ENCODE results near the gene TTC34.

DNA sequence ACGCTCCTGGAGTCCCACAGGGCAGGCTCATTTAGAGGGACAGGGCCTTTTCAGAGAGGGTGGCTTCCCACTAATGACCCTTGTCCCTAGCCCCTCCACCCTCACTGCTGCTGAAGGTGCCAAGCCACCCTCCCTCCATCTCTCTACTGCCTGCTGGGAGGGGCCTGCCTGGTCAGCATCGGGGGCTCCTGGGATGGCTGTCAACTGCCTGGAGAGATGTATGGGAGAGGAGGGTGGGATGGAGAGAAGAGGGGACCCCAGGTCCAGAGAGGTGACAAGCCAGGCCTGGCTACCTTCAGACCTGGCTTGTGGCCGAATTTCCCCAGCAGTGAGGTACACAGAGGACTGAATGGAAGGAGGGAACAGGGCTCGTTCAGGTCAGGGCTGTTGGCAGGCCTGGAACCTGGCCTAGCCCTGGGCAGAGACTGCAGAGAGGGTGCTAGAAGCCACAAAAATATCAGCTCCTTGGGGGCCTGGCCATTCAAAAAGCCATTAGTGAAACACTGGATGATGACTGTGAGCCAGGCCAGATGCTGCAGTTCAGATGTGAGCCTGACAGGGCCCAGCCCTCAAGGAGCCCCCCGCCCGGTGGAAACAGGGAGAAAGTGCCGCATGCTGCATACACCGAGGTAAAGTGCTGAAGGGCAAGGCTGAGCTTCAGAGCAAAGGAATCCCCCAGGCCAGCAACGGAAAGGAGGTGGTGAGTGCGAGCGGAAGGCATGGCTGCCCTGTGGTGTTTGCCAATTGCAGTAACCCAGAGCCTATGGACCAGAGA, 188.7 kb downstream of the TTC34 start:
- TF ChIP-seq, protein P1, sequence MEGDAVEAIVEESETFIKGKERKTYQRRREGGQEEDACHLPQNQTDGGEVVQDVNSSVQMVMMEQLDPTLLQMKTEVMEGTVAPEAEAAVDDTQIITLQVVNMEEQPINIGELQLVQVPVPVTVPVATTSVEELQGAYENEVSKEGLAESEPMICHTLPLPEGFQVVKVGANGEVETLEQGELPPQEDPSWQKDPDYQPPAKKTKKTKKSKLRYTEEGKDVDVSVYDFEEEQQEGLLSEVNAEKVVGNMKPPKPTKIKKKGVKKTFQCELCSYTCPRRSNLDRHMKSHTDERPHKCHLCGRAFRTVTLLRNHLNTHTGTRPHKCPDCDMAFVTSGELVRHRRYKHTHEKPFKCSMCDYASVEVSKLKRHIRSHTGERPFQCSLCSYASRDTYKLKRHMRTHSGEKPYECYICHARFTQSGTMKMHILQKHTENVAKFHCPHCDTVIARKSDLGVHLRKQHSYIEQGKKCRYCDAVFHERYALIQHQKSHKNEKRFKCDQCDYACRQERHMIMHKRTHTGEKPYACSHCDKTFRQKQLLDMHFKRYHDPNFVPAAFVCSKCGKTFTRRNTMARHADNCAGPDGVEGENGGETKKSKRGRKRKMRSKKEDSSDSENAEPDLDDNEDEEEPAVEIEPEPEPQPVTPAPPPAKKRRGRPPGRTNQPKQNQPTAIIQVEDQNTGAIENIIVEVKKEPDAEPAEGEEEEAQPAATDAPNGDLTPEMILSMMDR (IDR thresholded peaks at IDR 0.05) = no peak
- no peak for TF ChIP-seq POLR2A (IDR thresholded peaks at IDR 0.05)

Measured in sigmoid colon (tissue), 3 donors.